IMR-90 (cell line): ENCODE results near the gene PDHB. TPM values are rescaled to one million over a fixed set of nuclear protein-coding genes. Genes with fewer than 3 reads are reported as not detected.

Experiments
- ATAC-seq: fragments of 200-7000 bp; cut with Tn5 transposase; 2 replicates; pipeline ENCODE4 v1.9.1; 2020; ENCODE audit warnings: low read depth, mild to moderate bottlenecking, moderate library complexity
- BruUV-seq: library from RNA; stranded (reverse); fragments of 400-500 nt; replicated peaks from 2 replicates; lab custom pipeline; 2021; lab: Mats Ljungman, UMichigan
- CTCF ChIA-PET: fragments of 300-600 bp; formaldehyde crosslinking; extraction: SDS; loops from one replicate; lab custom pipeline; 2021; ENCODE audit warnings: antibody characterized with exemption; lab: Yijun Ruan, JAX
- POLR2A ChIA-PET: fragments of 300-600 bp; sonication (Branson Sonifier 250); formaldehyde crosslinking; loops from one replicate; lab custom pipeline; 2022; ENCODE audit warnings: antibody characterized with exemption; ENCODE audit not compliant: unreplicated experiment; lab: Charles Lee
- DNase-seq: peaks from one replicate; pipeline ENCODE4 v3.0.0; 2013
- H2AFZ ChIP-seq: replicated peaks from 2 replicates; pipeline ENCODE3; 2013; ENCODE audit warnings: low read length, mild to moderate bottlenecking; ENCODE audit not compliant: poor library complexity
- H2AK5ac ChIP-seq: 2 replicates; pipeline ENCODE4 v1.6.1; 2013; ENCODE audit warnings: low read depth, low read length, inconsistent platforms
- H2AK9ac ChIP-seq: replicated peaks from 2 replicates; pipeline ENCODE3; 2013; ENCODE audit warnings: mild to moderate bottlenecking, low read depth, low read length, moderate library complexity; ENCODE audit not compliant: poor library complexity
- H2BK120ac ChIP-seq: 2 replicates; pipeline ENCODE4 v1.6.1; 2013; ENCODE audit warnings: low read depth, low read length, inconsistent platforms
- H2BK15ac ChIP-seq: 3 replicates; pipeline ENCODE4 v1.6.1; 2013; ENCODE audit warnings: low read depth, low read length, inconsistent platforms
- H2BK20ac ChIP-seq: 2 replicates; pipeline ENCODE4 v1.6.1; 2013; ENCODE audit warnings: low read depth, mild to moderate bottlenecking, inconsistent platforms, low read length, moderate library complexity
- H2BK5ac ChIP-seq: 2 replicates; pipeline ENCODE4 v1.6.1; 2013; ENCODE audit warnings: mild to moderate bottlenecking, low read depth, low read length, inconsistent platforms; ENCODE audit not compliant: poor library complexity, severe bottlenecking
- H3K14ac ChIP-seq: replicated peaks from 2 replicates; pipeline ENCODE4 v1.6.1; 2013; ENCODE audit warnings: low read depth, low read length, inconsistent platforms
- H3K18ac ChIP-seq: 2 replicates; pipeline ENCODE4 v1.6.1; 2013; ENCODE audit warnings: low read depth, low read length, control low read depth
- H3K23ac ChIP-seq: 2 replicates; pipeline ENCODE4 v1.6.1; 2013; ENCODE audit warnings: low read depth, low read length, inconsistent platforms
- H3K27ac ChIP-seq: 2 replicates; pipeline ENCODE4 v1.5.1; 2013; ENCODE audit warnings: mild to moderate bottlenecking, control low read depth, low read length; ENCODE audit not compliant: insufficient read depth
- H3K27me3 ChIP-seq: 2 replicates; pipeline ENCODE4 v1.6.1; 2013; ENCODE audit warnings: low read length; ENCODE audit not compliant: control insufficient read depth, insufficient read depth
- H3K36me3 ChIP-seq: 2 replicates; pipeline ENCODE4 v1.6.1; 2013; ENCODE audit warnings: low read length, mixed read lengths; ENCODE audit not compliant: control insufficient read depth, insufficient read depth
- H3K4ac ChIP-seq: 2 replicates; pipeline ENCODE4 v1.6.1; 2013; ENCODE audit warnings: low read depth, low read length, inconsistent platforms
- H3K4me1 ChIP-seq: 2 replicates; pipeline ENCODE4 v1.6.1; 2013; ENCODE audit warnings: low read length, mixed read lengths; ENCODE audit not compliant: control insufficient read depth, insufficient read depth
- H3K4me2 ChIP-seq: 2 replicates; pipeline ENCODE4 v1.6.1; 2013; ENCODE audit warnings: low read depth, mild to moderate bottlenecking, control low read depth, low read length, moderate library complexity
- H3K4me3 ChIP-seq: 2 replicates; pipeline ENCODE4 v1.5.1; 2013; ENCODE audit warnings: low read depth, mild to moderate bottlenecking, control low read depth, low read length, moderate library complexity; ENCODE audit not compliant: insufficient read depth
- H3K56ac ChIP-seq: 2 replicates; pipeline ENCODE4 v1.6.1; 2013; ENCODE audit warnings: low read length, inconsistent platforms; ENCODE audit not compliant: insufficient read depth; ENCODE audit errors: extremely low read depth
- H3K79me1 ChIP-seq, 2 experiments: 2 replicates each; pipeline ENCODE4 v1.6.1; 2013; ENCODE audit warnings: low read length in 2 of 2, inconsistent platforms in 1 of 2, low read depth in 1 of 2
- H3K9ac ChIP-seq: 2 replicates; pipeline ENCODE4 v1.6.1; 2013; ENCODE audit warnings: low read depth, low read length, control low read depth
- H3K9me1 ChIP-seq: 2 replicates; pipeline ENCODE4 v1.6.1; 2013; ENCODE audit warnings: low read length, inconsistent platforms; ENCODE audit not compliant: insufficient read depth
- H3K9me3 ChIP-seq: 2 replicates; pipeline ENCODE4 v1.6.1; 2013; ENCODE audit warnings: low read length; ENCODE audit not compliant: control insufficient read depth, insufficient read depth
- H4K20me1 ChIP-seq: 2 replicates; pipeline ENCODE4 v1.6.1; 2013; ENCODE audit warnings: low read length, inconsistent platforms; ENCODE audit not compliant: insufficient read depth
- H4K5ac ChIP-seq: 2 replicates; pipeline ENCODE4 v1.6.1; 2013; ENCODE audit warnings: mild to moderate bottlenecking, low read depth, low read length, control low read depth
- H4K8ac ChIP-seq, 2 experiments: 2 replicates each; pipeline ENCODE4 v1.6.1; 2013; ENCODE audit warnings: low read depth in 2 of 2, low read length in 2 of 2, control low read depth in 1 of 2, inconsistent platforms in 1 of 2
- H4K91ac ChIP-seq: 2 replicates; pipeline ENCODE4 v1.6.1; 2013; ENCODE audit warnings: low read depth, low read length, inconsistent platforms; ENCODE audit not compliant: insufficient read depth
- CEBPB ChIP-seq: IDR thresholded peaks from 2 replicates; pipeline ENCODE4 v1.6.1; 2012; ENCODE audit warnings: low read depth, low read length, improper control_type of control experiment
- CTCF ChIP-seq: conservative IDR thresholded peaks from 2 replicates; pipeline ENCODE4 v1.5.1; 2012; ENCODE audit warnings: mild to moderate bottlenecking, low read depth, low read length, improper control_type of control experiment
- MAFK ChIP-seq: IDR thresholded peaks from 2 replicates; pipeline ENCODE4 v1.6.1; 2012; ENCODE audit warnings: low read depth, low read length, improper control_type of control experiment
- WGBS, 2 experiments: methylation state at CpG; one replicate each; pipeline versions ENCODE4 v1.1.5 to v1.1.7; 2013; ENCODE audit warnings: missing lambda C conversion rate in 2 of 2; ENCODE audit not compliant: insufficient read length in 1 of 2; ENCODE audit errors: extremely low coverage in 2 of 2; 5-methylcytosine and 5-hydroxymethylcytosine counted together
- dilution Hi-C: fragments of 300-500 bp; cut with HindIII; formaldehyde crosslinking; loops from one replicate; pipeline ENCODE4 v1.14.3; 2018; ENCODE audit warnings: low sequenced_read_pairs; ENCODE audit not compliant: unreplicated experiment
- in situ Hi-C: fragments of 300-500 bp; cut with MboI; formaldehyde crosslinking; loops from 3 replicates; pipeline ENCODE4 v1.14.3; 2019; ENCODE audit warnings: low sequenced_read_pairs, inconsistent platforms, mixed read lengths
- intact Hi-C: fragments of 100-400 bp; cut with micrococcal nuclease; formaldehyde crosslinking; loops from 2 replicates; pipeline ENCODE4 v1.10.0; 2022
- polyA plus RNA-seq, 3 experiments: library from polyadenylated mRNA; depleted of rRNA; stranded (reverse); fragments of >200 nt; gene quantifications; 2 replicates each; pipeline ENCODE4 v1.2.3, GENCODE V29; 2012; ENCODE audit warnings: low replicate concordance in 1 of 3
- total RNA-seq: library from RNA; depleted of rRNA; stranded (reverse); fragments of >200 nt; gene quantifications from 2 replicates; pipeline ENCODE4 v1.2.3, GENCODE V29; 2012

Gene PDHB
- total and polyA plus RNA-seq, 2 of the 4 experiments (the other 2 are of a cell fraction), result 69.2 to 73.5 TPM

GRCh38 chr3:58478781-58479180 lies 45.1 kb upstream of the PDHB start:
- no peak overlapping the region for H3K56ac ChIP-seq
- dilution Hi-C loops, result no loop called here

More at GRCh38 chr3:58478781-58479180, 45.1 kb upstream of the PDHB start:
- Histone ChIP-seq H4K5ac (no peak overlapping the region), H3K23ac (no peak overlapping the region), H2BK15ac (no peak overlapping the region), H3K4me2 (no peak overlapping the region), H2AK5ac (no peak overlapping the region), H2BK120ac (no peak overlapping the region), H3K36me3 (no peaks in the 10 kb centered on the region), H3K27ac (no peak overlapping the region), H4K20me1 (no peaks in the 10 kb centered on the region), H2BK20ac (no peak overlapping the region), H3K9me1 (no peaks in the 10 kb centered on the region), H2AK9ac (no peak overlapping the region), H3K79me1 (no peaks in the 10 kb centered on the region), H3K4me1 (no peaks in the 10 kb centered on the region), H3K27me3 (peaks cover 4% of the 10 kb centered on the region; the same call in 1 of the 2 replicates), H2AFZ (no peak overlapping the region), H3K9me3 (peaks cover 8% of the 10 kb centered on the region), H4K8ac (no peak overlapping the region), H3K18ac (no peak overlapping the region), H3K9ac (no peak overlapping the region), H4K91ac (no peak overlapping the region), H3K4ac (no peak overlapping the region), H2BK5ac (no peak overlapping the region), H3K14ac (no peak overlapping the region), H3K4me3 (no peak overlapping the region)
- ChIA-PET CTCF (no interaction called here), POLR2A (no interaction called here)
- intact Hi-C loops (no loop called here), in situ Hi-C loops (no loop called here)
- DNase-seq (no peak), ATAC-seq (no peak)
- BruUV-seq, result no TSS peak
- no peak for TF ChIP-seq MAFK
- TF ChIP-seq CEBPB, result no peak
- TF ChIP-seq CTCF, result no peak
- no CpG with 5 or more reads among the region's 2 CpGs for WGBS, 2 experiments
